Loucy (cell line): ENCODE data around the gene EPHB3.

Experiments used
- H2AFZ ChIP-seq: fragments of 200-600 bp; sonication (generic); 2 replicates; pipeline ENCODE4 v1.6.0; 2016; ENCODE audit warnings: antibody characterized with exemption, mild to moderate bottlenecking, low read length, moderate library complexity
- H3F3A ChIP-seq: fragments of 200-600 bp; 2 replicates; pipeline ENCODE4 v1.6.0; 2016; ENCODE audit warnings: antibody characterized with exemption, low read depth, mild to moderate bottlenecking
- H3K27me3 ChIP-seq: fragments of 200-600 bp; sonication (generic); 2 replicates; pipeline ENCODE4 v1.6.1; 2014; ENCODE audit warnings: low read length, mild to moderate bottlenecking; ENCODE audit not compliant: insufficient read depth, poor library complexity, severe bottlenecking
- H3K36me3 ChIP-seq: fragments of 200-600 bp; sonication (generic); 2 replicates; pipeline ENCODE4 v1.6.1; 2016; ENCODE audit warnings: low read length; ENCODE audit not compliant: insufficient read depth
- H3K4me1 ChIP-seq: fragments of 200-600 bp; sonication (generic); 2 replicates; pipeline ENCODE4 v1.5.1; 2014; ENCODE audit warnings: low read length, mild to moderate bottlenecking; ENCODE audit not compliant: insufficient read depth, poor library complexity, severe bottlenecking
- H3K4me2 ChIP-seq: fragments of 200-600 bp; sonication (generic); 2 replicates; pipeline ENCODE4 v1.6.0; 2014; ENCODE audit warnings: antibody characterized with exemption, low read length, low read depth, mild to moderate bottlenecking; ENCODE audit not compliant: poor library complexity, severe bottlenecking
- H3K4me3 ChIP-seq: fragments of 200-600 bp; sonication (generic); 2 replicates; pipeline ENCODE4 v1.5.1; 2014; ENCODE audit warnings: low read length, mild to moderate bottlenecking, mixed read lengths; ENCODE audit not compliant: poor library complexity, severe bottlenecking
- H3K79me2 ChIP-seq: fragments of 200-600 bp; sonication (generic); 2 replicates; pipeline ENCODE4 v1.6.1; 2014; ENCODE audit warnings: low read length; ENCODE audit not compliant: insufficient read depth
- H3K9ac ChIP-seq: fragments of 200-600 bp; sonication (generic); 2 replicates; pipeline ENCODE4 v1.6.0; 2014; ENCODE audit warnings: mild to moderate bottlenecking, low read depth, low read length, moderate library complexity; ENCODE audit not compliant: poor library complexity, severe bottlenecking
- H3K9me2 ChIP-seq: fragments of 200-600 bp; sonication (generic); replicated peaks from 2 replicates; pipeline ENCODE4 v1.6.1; 2016; ENCODE audit warnings: low read depth, low read length, mixed read lengths
- H3K9me3 ChIP-seq: fragments of 200-600 bp; sonication (generic); 2 replicates; pipeline ENCODE4 v1.6.1; 2014; ENCODE audit warnings: mild to moderate bottlenecking, antibody characterized with exemption, low read length, low read depth; ENCODE audit not compliant: insufficient read depth
- H4K20me1 ChIP-seq: fragments of 200-600 bp; sonication (generic); 2 replicates; pipeline ENCODE4 v1.6.0; 2014; ENCODE audit warnings: antibody characterized with exemption, low read length, mild to moderate bottlenecking; ENCODE audit not compliant: insufficient read depth, poor library complexity, severe bottlenecking
- CTCF ChIP-seq: fragments of 200-600 bp; sonication (generic); conservative IDR thresholded peaks from 2 replicates; pipeline ENCODE4 v1.5.1; 2014; ENCODE audit warnings: mild to moderate bottlenecking, antibody characterized with exemption, low read length
- EZH2phosphoT487 ChIP-seq: fragments of 200-600 bp; IDR thresholded peaks from 2 replicates; pipeline ENCODE4 v1.6.1; 2018; ENCODE audit warnings: antibody characterized with exemption, mild to moderate bottlenecking, moderate library complexity, borderline replicate concordance

Gene EPHB3

GRCh38 chr3:184563561-184563925, 2.0 kb downstream of the EPHB3 start:
- H3K36me3 ChIP-seq: no peaks in the 10 kb centered on the region
- H3K4me1 ChIP-seq: peaks cover 16% of the 10 kb centered on the region
- H3K4me3 ChIP-seq: no peak overlapping the region
- no peak overlapping the region for H3K9ac ChIP-seq
- H3K9me2 ChIP-seq: no peaks in the 10 kb centered on the region
- no peaks in the 10 kb centered on the region for H4K20me1 ChIP-seq
- no peaks in the 10 kb centered on the region for H3K9me3 ChIP-seq
- no peak overlapping the region for H3K4me2 ChIP-seq
- TF ChIP-seq CTCF (no peak), EZH2phosphoT487 (no peak)
- no peaks in the 10 kb centered on the region for H3K79me2 ChIP-seq
- H3F3A ChIP-seq: no peaks in the 10 kb centered on the region
- H2AFZ ChIP-seq: no peak overlapping the region
- H3K27me3 ChIP-seq: no peaks in the 10 kb centered on the region

DNA sequence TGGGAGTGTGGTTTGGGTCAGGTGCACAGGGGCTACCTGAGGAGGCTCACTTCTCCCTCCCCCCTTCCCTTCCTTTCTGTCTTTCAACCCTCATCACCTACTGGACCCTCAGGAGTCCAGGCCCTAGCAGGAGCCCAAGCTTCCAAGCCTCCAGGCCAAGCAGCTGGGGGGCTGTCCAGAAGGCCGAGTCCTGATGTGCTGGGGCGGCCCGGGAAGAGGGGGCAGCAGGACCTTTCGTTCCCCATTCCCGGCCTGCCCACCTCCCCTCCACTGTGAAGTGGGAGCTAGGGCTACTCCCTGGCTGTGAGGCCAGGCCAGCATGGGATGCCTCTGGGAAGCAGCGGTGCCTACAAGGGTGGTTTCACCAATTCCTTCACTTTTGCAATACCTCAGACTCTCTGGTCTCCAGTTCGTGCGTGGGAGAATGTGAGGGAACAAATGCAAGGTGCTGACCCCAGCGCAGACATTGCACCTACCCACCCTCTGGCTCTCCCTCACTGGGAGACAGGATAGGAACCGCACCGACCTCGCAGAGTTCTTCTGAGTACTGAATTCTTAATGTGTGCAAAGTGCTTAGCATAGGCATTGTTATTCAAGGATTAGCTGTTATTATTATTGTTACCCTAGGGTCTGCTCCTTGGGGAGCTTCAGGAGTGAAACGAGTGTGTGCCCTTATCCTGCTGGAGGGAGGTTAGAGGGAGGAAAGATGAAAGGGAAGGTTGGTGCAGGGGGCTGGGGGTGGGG, 2.5 kb downstream of the EPHB3 start:
- no peaks in the 10 kb centered on the region for H4K20me1 ChIP-seq
- H3K27me3 ChIP-seq: peaks cover 2% of the 10 kb centered on the region

GRCh38 chr3:184564685-184565385, 3.2 kb downstream of the EPHB3 start:
- Histone ChIP-seq H3K27me3 (peaks cover 9% of the 10 kb centered on the region), H3K36me3 (no peaks in the 10 kb centered on the region), H3K9me3 (no peaks in the 10 kb centered on the region), H3K4me2 (no peak overlapping the region), H2AFZ (no peak overlapping the region), H3F3A (no peaks in the 10 kb centered on the region), H3K9ac (no peak overlapping the region), H3K4me3 (no peak overlapping the region), H3K9me2 (no peaks in the 10 kb centered on the region), H3K79me2 (no peaks in the 10 kb centered on the region), H4K20me1 (no peaks in the 10 kb centered on the region), H3K4me1 (peaks cover 17% of the 10 kb centered on the region)
- TF ChIP-seq CTCF: no peak

More for the DNA sequence above, 2.5 kb downstream of the EPHB3 start:
- H3K9me3 ChIP-seq: no peaks in the 10 kb centered on the region
- peaks cover 17% of the 10 kb centered on the region for H3K4me1 ChIP-seq
- H3K79me2 ChIP-seq: no peaks in the 10 kb centered on the region
- H3K9me2 ChIP-seq: no peaks in the 10 kb centered on the region
- H3K4me3 ChIP-seq: no peak overlapping the region
- H3F3A ChIP-seq: no peaks in the 10 kb centered on the region
- H3K9ac ChIP-seq: no peak overlapping the region
- TF ChIP-seq CTCF: no peak
- TF ChIP-seq EZH2phosphoT487: no peak
- no peak overlapping the region for H2AFZ ChIP-seq
- no peak overlapping the region for H3K4me2 ChIP-seq
- no peaks in the 10 kb centered on the region for H3K36me3 ChIP-seq
